K562 (cell line): ENCODE data around the gene ALDH1A2. TPM values are rescaled to one million over a fixed set of nuclear protein-coding genes. Genes with fewer than 3 reads are reported as not detected.

ENCODE experiments used
- ATAC-seq: fragments of 200-7000 bp; cut with Tn5 transposase; 3 replicates; pipeline ENCODE4 v1.9.1; 2020; ENCODE audit warnings: moderate library complexity
- BruUV-seq: library from RNA; stranded (reverse); fragments of 400-500 nt; replicated peaks from 2 replicates; lab custom pipeline; 2021; lab: Mats Ljungman, UMichigan
- CTCF ChIA-PET: fragments of 300-600 bp; formaldehyde crosslinking; extraction: SDS; loops from one replicate; lab custom pipeline; 2021; ENCODE audit warnings: low intra/inter-chr PET ratio; lab: Yijun Ruan, JAX
- POLR2A ChIA-PET: fragments of 300-600, 350-650 bp; sonication (Branson Sonifier 250); formaldehyde crosslinking; extraction: SDS; loops from one replicate; lab custom pipeline; 2021; ENCODE audit warnings: antibody characterized with exemption, inconsistent platforms; lab: Yijun Ruan, JAX
- DNase-seq, 4 experiments: peaks; one replicate each; pipeline versions ENCODE4 v3.0.0 to v3.0.0-alpha.2; 2011 to 2018; ENCODE audit warnings: low spot score in 3 of 4, mixed read lengths in 3 of 4; ENCODE audit errors: extremely low read depth in 1 of 4
- FAIRE-seq: peaks from 2 replicates; lab custom pipeline; 2011; peaks lifted over from hg19 to GRCh38; lab: Jason Lieb, UNC
- H2AFZ ChIP-seq: 2 replicates; pipeline ENCODE4 v1.6.0; 2011; ENCODE audit warnings: low read depth, low read length, control low read depth, inconsistent platforms
- H3K27ac ChIP-seq: fragments of 200-600 bp; 3 replicates; pipeline ENCODE4 v1.8.0; 2011; ENCODE audit warnings: low read depth, mild to moderate bottlenecking, control low read depth, inconsistent platforms, low read length, moderate library complexity, mixed read lengths; ENCODE audit errors: extremely low read depth
- H3K27me3 ChIP-seq, 2 experiments: fragments of 300-600 bp in 1 of 2; 2 replicates in 1 of 2; 3 replicates in 1 of 2; pipeline versions ENCODE4 v1.6.0 to v1.8.0; 2011; ENCODE audit warnings: inconsistent platforms in 2 of 2, low read length in 2 of 2, mild to moderate bottlenecking in 1 of 2, mixed read lengths in 1 of 2, moderate library complexity in 1 of 2; ENCODE audit not compliant: control insufficient read depth in 2 of 2, insufficient read depth in 2 of 2
- H3K36me3 ChIP-seq: fragments of 300-600 bp; 3 replicates; pipeline ENCODE4 v1.8.0; 2011; ENCODE audit warnings: mild to moderate bottlenecking, low read length, inconsistent platforms; ENCODE audit not compliant: control insufficient read depth, insufficient read depth
- H3K4me1 ChIP-seq, 2 experiments: fragments of 200-600 bp in 1 of 2; replicated peaks in 1 of 2; 2 replicates in 1 of 2; 3 replicates in 1 of 2; pipeline versions ENCODE4 v1.5.1 to v1.8.0; 2011; ENCODE audit warnings: inconsistent platforms in 2 of 2, low read length in 2 of 2, mild to moderate bottlenecking in 1 of 2, mixed read lengths in 1 of 2, moderate library complexity in 1 of 2; ENCODE audit not compliant: control insufficient read depth in 2 of 2, insufficient read depth in 2 of 2
- H3K4me2 ChIP-seq: 2 replicates; pipeline ENCODE4 v1.6.1; 2011; ENCODE audit warnings: low read length, control low read depth, inconsistent platforms, mixed read lengths; ENCODE audit not compliant: insufficient read depth
- H3K4me3 ChIP-seq: fragments of 200-600 bp; sonication (generic), shearing (Covaris generic); 2 replicates; pipeline ENCODE4 v1.5.1; 2016; ENCODE audit warnings: control low read depth, inconsistent platforms
- H3K79me2 ChIP-seq: fragments of 200-600 bp; 3 replicates; pipeline ENCODE4 v1.8.0; 2011; ENCODE audit warnings: low read length, inconsistent platforms; ENCODE audit not compliant: control insufficient read depth, insufficient read depth
- H3K9ac ChIP-seq, 2 experiments: 2 replicates each; pipeline versions ENCODE4 v1.6.0 to v1.6.1; 2011; ENCODE audit warnings: low read depth in 2 of 2, low read length in 2 of 2, control low read depth in 1 of 2, inconsistent platforms in 1 of 2, mild to moderate bottlenecking in 1 of 2, mixed read lengths in 1 of 2; ENCODE audit not compliant: insufficient read depth in 1 of 2
- H3K9me1 ChIP-seq: one replicate; pipeline ENCODE4 v1.6.0; 2011; ENCODE audit warnings: inconsistent platforms, mild to moderate bottlenecking, low read length, moderate library complexity; ENCODE audit not compliant: control insufficient read depth, insufficient read depth
- H3K9me3 ChIP-seq: replicated peaks from 2 replicates; pipeline ENCODE4 v1.5.1; 2011; ENCODE audit warnings: low read depth, low read length, inconsistent platforms; ENCODE audit not compliant: control insufficient read depth, insufficient read depth
- H4K20me1 ChIP-seq: replicated peaks from 2 replicates; pipeline ENCODE4 v1.6.1; 2011; ENCODE audit warnings: low read length, inconsistent platforms, mixed read lengths; ENCODE audit not compliant: control insufficient read depth, insufficient read depth
- BMI1 ChIP-seq: fragments of 150-350 bp; IDR thresholded peaks from 2 replicates; pipeline ENCODE4 v1.6.1; 2014; ENCODE audit warnings: low read length
- CREM ChIP-seq: IDR thresholded peaks from 2 replicates; pipeline ENCODE4 v1.6.1; 2014; ENCODE audit warnings: antibody characterized with exemption, low read depth
- ESRRA ChIP-seq: fragments of 450-650 bp; IDR thresholded peaks from 2 replicates; pipeline ENCODE4 v1.6.1; 2014; ENCODE audit warnings: low read depth, mild to moderate bottlenecking, moderate library complexity, borderline replicate concordance
- HIVEP1 ChIP-seq: fragments of 250-450 bp; sonication (Bioruptor Pico); IDR thresholded peaks from 2 replicates; pipeline ENCODE4 v1.4.0; 2020; ENCODE audit warnings: mild to moderate bottlenecking
- KDM4B ChIP-seq, 2 experiments: fragments of 450-650 bp in 1 of 2; sonication (generic) in 1 of 2; IDR thresholded peaks; 2 replicates each; pipeline ENCODE4 v1.6.1; 2016 to 2017; ENCODE audit warnings: borderline replicate concordance in 2 of 2, antibody characterized with exemption in 1 of 2, low read depth in 1 of 2, mild to moderate bottlenecking in 1 of 2
- MIER1 ChIP-seq: fragments of 450-650 bp; IDR thresholded peaks from 2 replicates; pipeline ENCODE4 v1.6.1; 2016; ENCODE audit warnings: antibody characterized with exemption, mild to moderate bottlenecking, low read depth
- NEUROD1 ChIP-seq: fragments of 150-350 bp; IDR thresholded peaks from 2 replicates; pipeline ENCODE4 v1.6.1; 2014; ENCODE audit warnings: borderline replicate concordance, low read length, low read depth; ENCODE audit not compliant: partially characterized antibody
- NR2C2 ChIP-seq, 2 experiments: fragments of 200-800 bp in 1 of 2; sonication (Bioruptor generic) in 1 of 2; sonication (generic) in 1 of 2; formaldehyde crosslinking in 1 of 2; IDR thresholded peaks; 2 replicates each; pipeline versions ENCODE4 v1.6.1 to v1.8.0; 2016 to 2022; ENCODE audit warnings: mild to moderate bottlenecking in 1 of 2, missing compliant biosample characterization in 1 of 2, missing genetic modification characterization in 1 of 2, missing genetic modification reagents in 1 of 2
- PHF8 ChIP-seq: fragments of 200-600 bp; sonication (generic); IDR thresholded peaks from 2 replicates; pipeline ENCODE4 v1.6.1; 2012; ENCODE audit warnings: mixed run types, mild to moderate bottlenecking, inconsistent platforms, low read length, moderate library complexity, borderline replicate concordance
- TBL1XR1 ChIP-seq, 2 experiments: IDR thresholded peaks; 2 replicates each; pipeline ENCODE4 v1.6.1; 2012; ENCODE audit warnings: improper control_type of control experiment in 2 of 2, low read length in 2 of 2, mild to moderate bottlenecking in 1 of 2
- TCF3 ChIP-seq: sonication (generic); formaldehyde crosslinking; IDR thresholded peaks from 2 replicates; pipeline ENCODE4 v1.4.0; 2020; ENCODE audit warnings: mild to moderate bottlenecking, missing genetic modification reagents
- ZFPM2 ChIP-seq: fragments of 250-450 bp; sonication (Bioruptor Pico); IDR thresholded peaks from 2 replicates; pipeline ENCODE4 v1.5.1; 2022; ENCODE audit warnings: mild to moderate bottlenecking
- ZNF175 ChIP-seq: fragments of 200-800 bp; sonication (Bioruptor generic); IDR thresholded peaks from 2 replicates; pipeline ENCODE4 v1.6.1; 2016; ENCODE audit warnings: low read depth, mild to moderate bottlenecking, missing genetic modification characterization, missing compliant biosample characterization
- ZNF589 ChIP-seq: fragments of 200-800 bp; sonication (Bioruptor generic); IDR thresholded peaks from 2 replicates; pipeline ENCODE4 v1.6.1; 2016; ENCODE audit warnings: low read depth, missing genetic modification characterization, missing compliant biosample characterization
- ZNF668 ChIP-seq: fragments of 250-450 bp; sonication (Bioruptor Pico); IDR thresholded peaks from 2 replicates; pipeline ENCODE4 v1.8.0; 2022; ENCODE audit warnings: mild to moderate bottlenecking, inconsistent platforms
- ZNF696 ChIP-seq: fragments of 250-450 bp; sonication (Bioruptor Pico); conservative IDR thresholded peaks from 2 replicates; pipeline ENCODE4 v1.4.0; 2020; ENCODE audit warnings: mild to moderate bottlenecking, moderate library complexity
- ZNF75A ChIP-seq: fragments of 450-650 bp; formaldehyde crosslinking; IDR thresholded peaks from 2 replicates; pipeline ENCODE4 v1.4.0; 2020; ENCODE audit warnings: mild to moderate bottlenecking
- ZNF785 ChIP-seq: fragments of 250-450 bp; sonication (Bioruptor Pico); IDR thresholded peaks from 2 replicates; pipeline ENCODE4 v1.4.0; 2020; ENCODE audit warnings: mild to moderate bottlenecking
- WGBS: fragments of 100-300 bp; shearing (Covaris generic); methylation state at CpG from one replicate; pipeline ENCODE4 v1.1.6; 2016; ENCODE audit warnings: low coverage, mixed read lengths; ENCODE audit not compliant: insufficient coverage; ENCODE audit errors: missing lambda C conversion rate; 5-methylcytosine and 5-hydroxymethylcytosine counted together
- in situ Hi-C: fragments of 300-500 bp; cut with MboI; formaldehyde crosslinking; loops from 4 replicates; pipeline ENCODE4 v1.15.0; 2018; ENCODE audit warnings: inconsistent platforms, mixed read lengths
- intact Hi-C: fragments of 100-400 bp; cut with micrococcal nuclease; formaldehyde crosslinking; loops from 2 replicates; pipeline ENCODE4 v1.14.2; 2022
- polyA plus RNA-seq, 8 experiments: library from polyadenylated mRNA; depleted of rRNA in 4 of 8; stranded (reverse) in 5 of 8; unstranded in 3 of 8; fragments of >200 nt; fragmentation: Nextera tagmentation in 2 of 8; fragmentation: Illumina TruSeq in 1 of 8; extraction: Ambion mirVana in 2 of 8; extraction: Trizol in 1 of 8; gene quantifications; 2 replicates each; pipeline versions ENCODE4 v1.2.1 to v1.2.3, GENCODE V29; 2011 to 2014; ENCODE audit warnings: inconsistent platforms in 1 of 8, missing spikeins in 1 of 8
- total RNA-seq, 7 experiments: library from RNA; depleted of rRNA in 6 of 7; stranded (reverse); fragments of >200 nt in 6 of 7; fragmentation: Illumina TruSeq in 2 of 7; extraction: Trizol in 2 of 7; gene quantifications; 2 replicates each; pipeline versions ENCODE4 v1.2.1 to v1.2.3, GENCODE V29; 2011 to 2021; ENCODE audit warnings: low replicate concordance in 1 of 7
- TF ChIP-seq, protein P1 (sequence below): fragments of 450-650 bp; IDR thresholded peaks from 2 replicates; pipeline ENCODE4 v1.6.1; 2018; ENCODE audit not compliant: partially characterized antibody
- TF ChIP-seq, protein P2 (sequence below): fragments of 250-450 bp; sonication (Bioruptor Pico); IDR thresholded peaks from 2 replicates; pipeline ENCODE4 v1.9.0; 2021; ENCODE audit warnings: mild to moderate bottlenecking

The ALDH1A2 gene
- total and polyA plus RNA-seq, 9 of the 15 experiments (the other 6 are each of a cell fraction or from before 2014, with no cell fraction given) = 115 to 393 (median 333) TPM

DNA sequence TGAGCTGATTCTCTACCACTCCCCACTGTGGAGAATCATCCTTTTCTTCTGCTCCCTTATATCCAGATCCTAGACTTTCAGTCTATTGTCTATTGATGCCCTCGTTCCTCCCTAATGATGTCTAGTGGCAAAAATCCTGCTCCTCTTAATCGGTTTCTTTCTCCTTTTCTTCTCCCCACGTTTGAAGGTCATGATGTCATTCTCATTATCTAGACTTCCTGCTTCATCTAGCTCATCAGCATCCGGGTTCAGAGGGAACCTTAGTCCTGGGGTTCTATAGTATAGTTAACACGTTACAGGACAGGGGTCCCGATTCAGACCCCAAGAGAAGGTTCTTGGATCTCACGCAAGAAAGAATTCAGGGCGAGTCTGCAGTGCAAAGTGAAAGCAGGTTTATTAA, 14.9 kb upstream of the ALDH1A2 start:
- WGBS = 50% methylated on average over 8 of the region's 8 CpGs
- Histone ChIP-seq H3K9ac (0 out of 4 replicates have a peak overlapping the region, but pooled peaks of 1 of the 2 experiments have one; percentile 14), H2AFZ (peak overlapping the region; percentile 94), H3K27ac (peak overlapping the region; percentile 62), H3K4me3 (no peak overlapping the region), H3K79me2 (no peaks in the 10 kb centered on the region), H3K4me2 (peak overlapping the region; percentile 33), H3K9me1 (no peaks in the 10 kb centered on the region), H3K36me3 (no peaks in the 10 kb centered on the region), H3K9me3 (no peaks in the 10 kb centered on the region), H4K20me1 (no peaks in the 10 kb centered on the region), H3K4me1 (peaks cover 0 to 42% of the 10 kb centered on the region in 2 experiments; a peak in 4 of 5 replicates), H3K27me3 (no peaks in the 10 kb centered on the region)
- FAIRE-seq = peak; percentile 48
- ATAC-seq = 0 out of 3 replicates have a peak, but pooled peaks have one; percentile 34
- no TSS peak for BruUV-seq
- no peak for DNase-seq
- CTCF ChIA-PET = interaction anchor here (4.1 kb wide), 1 partner anchor 102 kb away, joined by 32 read pairs; no protein-coding TSS in a partner anchor
- POLR2A ChIA-PET = interaction anchor here (0.6 to 1.7 kb wide), 3 partner anchors 11 to 17 kb away, joined by 3 to 6 read pairs (median 4); partner anchors contain the start of gene ALDH1A2
- intact Hi-C loops (no loop called here), in situ Hi-C loops (no loop called here)
- TF ChIP-seq MIER1 (no peak), CREM (0 out of 2 replicates have a peak, but pooled peaks have one; percentile 8), ZNF696 (CRISPR knock-in tag) (no peak), NEUROD1 (no peak), ZNF589 (CRISPR knock-in tag) (no peak), BMI1 (no peak), PHF8 (no peak), ZNF785 (CRISPR knock-in tag) (no peak), ZFPM2 (CRISPR knock-in tag) (no peak), ESRRA (peak; percentile 81), ZNF175 (no peak), TCF3 (CRISPR knock-in tag) (0 out of 2 replicates have a peak, but pooled peaks have one; percentile 1), ZNF668 (CRISPR knock-in tag) (no peak), NR2C2 (CRISPR knock-in tag; IDR thresholded peaks at IDR 0.05) (no peak), NR2C2 (tag; IDR thresholded peaks at IDR 0.05) (peak; percentile 67), ZNF75A (CRISPR knock-in tag) (no peak), KDM4B (IDR thresholded peaks at IDR 0.05; ENCODE audit: borderline replicate concordance in 2 of 2, low read depth in 1 of 2) (no peak), TBL1XR1 (IDR thresholded peaks at IDR 0.05; ENCODE audit: low read length in 2 of 2) (peak in 1 of 2 experiments; percentile 39; a peak in 1 of 4 replicates), HIVEP1 (no peak)
- TF ChIP-seq, protein P1, sequence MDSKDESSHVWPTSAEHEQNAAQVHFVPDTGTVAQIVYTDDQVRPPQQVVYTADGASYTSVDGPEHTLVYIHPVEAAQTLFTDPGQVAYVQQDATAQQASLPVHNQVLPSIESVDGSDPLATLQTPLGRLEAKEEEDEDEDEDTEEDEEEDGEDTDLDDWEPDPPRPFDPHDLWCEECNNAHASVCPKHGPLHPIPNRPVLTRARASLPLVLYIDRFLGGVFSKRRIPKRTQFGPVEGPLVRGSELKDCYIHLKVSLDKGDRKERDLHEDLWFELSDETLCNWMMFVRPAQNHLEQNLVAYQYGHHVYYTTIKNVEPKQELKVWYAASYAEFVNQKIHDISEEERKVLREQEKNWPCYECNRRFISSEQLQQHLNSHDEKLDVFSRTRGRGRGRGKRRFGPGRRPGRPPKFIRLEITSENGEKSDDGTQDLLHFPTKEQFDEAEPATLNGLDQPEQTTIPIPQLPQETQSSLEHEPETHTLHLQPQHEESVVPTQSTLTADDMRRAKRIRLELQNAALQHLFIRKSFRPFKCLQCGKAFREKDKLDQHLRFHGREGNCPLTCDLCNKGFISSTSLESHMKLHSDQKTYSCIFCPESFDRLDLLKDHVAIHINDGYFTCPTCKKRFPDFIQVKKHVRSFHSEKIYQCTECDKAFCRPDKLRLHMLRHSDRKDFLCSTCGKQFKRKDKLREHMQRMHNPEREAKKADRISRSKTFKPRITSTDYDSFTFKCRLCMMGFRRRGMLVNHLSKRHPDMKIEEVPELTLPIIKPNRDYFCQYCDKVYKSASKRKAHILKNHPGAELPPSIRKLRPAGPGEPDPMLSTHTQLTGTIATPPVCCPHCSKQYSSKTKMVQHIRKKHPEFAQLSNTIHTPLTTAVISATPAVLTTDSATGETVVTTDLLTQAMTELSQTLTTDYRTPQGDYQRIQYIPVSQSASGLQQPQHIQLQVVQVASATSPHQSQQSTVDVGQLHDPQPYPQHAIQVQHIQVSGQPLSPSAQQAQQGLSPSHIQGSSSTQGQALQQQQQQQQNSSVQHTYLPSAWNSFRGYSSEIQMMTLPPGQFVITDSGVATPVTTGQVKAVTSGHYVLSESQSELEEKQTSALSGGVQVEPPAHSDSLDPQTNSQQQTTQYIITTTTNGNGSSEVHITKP = no peak
- TF ChIP-seq, protein P2, sequence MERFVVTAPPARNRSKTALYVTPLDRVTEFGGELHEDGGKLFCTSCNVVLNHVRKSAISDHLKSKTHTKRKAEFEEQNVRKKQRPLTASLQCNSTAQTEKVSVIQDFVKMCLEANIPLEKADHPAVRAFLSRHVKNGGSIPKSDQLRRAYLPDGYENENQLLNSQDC (CRISPR knock-in tag) = no peak
